ENCODE results near the gene LPGAT1.

Gene LPGAT1

GRCh38 chr1:211811848-211812247 lies 18.7 kb downstream of the LPGAT1 start:
- no peak for TF ChIP-seq ZFX (IDR thresholded peaks at IDR 0.05; ENCODE audit: borderline replicate concordance)
- TF ChIP-seq CTCF (IDR thresholded peaks at IDR 0.05) = no peak
- H3K27ac ChIP-seq = no peak overlapping the region

- TF ChIP-seq CTCF (IDR thresholded peaks at IDR 0.05) = no peak
- TF ChIP-seq ZFX (IDR thresholded peaks at IDR 0.05; ENCODE audit: borderline replicate concordance) = no peak
These were observed 19.4 kb downstream of the LPGAT1 start for GRCh38 chr1:211811126-211811525.

GRCh38 chr1:211808475-211808874 lies 22.1 kb downstream of the LPGAT1 start:
- H3K27ac ChIP-seq = no peak overlapping the region
- no peak for TF ChIP-seq ZFX (IDR thresholded peaks at IDR 0.05; ENCODE audit: borderline replicate concordance)
- no peak for TF ChIP-seq CTCF (IDR thresholded peaks at IDR 0.05)

More at GRCh38 chr1:211811126-211811525, 19.4 kb downstream of the LPGAT1 start:
- no peak overlapping the region for H3K27ac ChIP-seq

GRCh38 chr1:211804915-211805314 lies 25.6 kb downstream of the LPGAT1 start:
- H3K27ac ChIP-seq = no peak overlapping the region
- TF ChIP-seq ZFX (IDR thresholded peaks at IDR 0.05; ENCODE audit: borderline replicate concordance) = no peak
- TF ChIP-seq CTCF (IDR thresholded peaks at IDR 0.05) = no peak

GRCh38 chr1:211800925-211801607 lies 29.5 kb downstream of the LPGAT1 start:
- TF ChIP-seq ZFX (IDR thresholded peaks at IDR 0.05; ENCODE audit: borderline replicate concordance) = no peak
- no peak overlapping the region for H3K27ac ChIP-seq

- TF ChIP-seq CTCF (IDR thresholded peaks at IDR 0.05) = no peak
- TF ChIP-seq ZFX (IDR thresholded peaks at IDR 0.05; ENCODE audit: borderline replicate concordance) = no peak
These were observed 32.6 kb downstream of the LPGAT1 start for GRCh38 chr1:211797994-211798393.

GRCh38 chr1:211791979-211792378 lies 38.6 kb downstream of the LPGAT1 start:
- no peak overlapping the region for H3K27ac ChIP-seq
- TF ChIP-seq CTCF (IDR thresholded peaks at IDR 0.05) = no peak
- TF ChIP-seq ZFX (IDR thresholded peaks at IDR 0.05; ENCODE audit: borderline replicate concordance) = no peak

More at GRCh38 chr1:211797994-211798393, 32.6 kb downstream of the LPGAT1 start:
- H3K27ac ChIP-seq = no peak overlapping the region
